HepG2 (cell line): ENCODE data around the gene GUCA1A. TPM values are rescaled to one million over a fixed set of nuclear protein-coding genes. Genes with fewer than 3 reads are reported as not detected.

Source experiments
- ATAC-seq: fragments of 200-7000 bp; cut with Tn5 transposase; 3 replicates; pipeline ENCODE4 v1.9.1; 2020; ENCODE audit warnings: mild to moderate bottlenecking, moderate library complexity
- BruUV-seq: library from RNA; stranded (reverse); fragments of 400-500 nt; replicated peaks from 2 replicates; lab custom pipeline; 2021; lab: Mats Ljungman, UMichigan
- CTCF ChIA-PET: fragments of 300-600 bp; formaldehyde crosslinking; extraction: SDS; loops from one replicate; lab custom pipeline; 2021; ENCODE audit warnings: low total read pairs, inconsistent platforms, low intra/inter-chr PET ratio; lab: Yijun Ruan, JAX
- POLR2A ChIA-PET: fragments of 350-600 bp; sonication (Branson Sonifier 250); formaldehyde crosslinking; loops from one replicate; lab custom pipeline; 2020; ENCODE audit warnings: antibody characterized with exemption, inconsistent platforms; lab: Yijun Ruan, JAX
- DNase-seq: peaks from one replicate; pipeline ENCODE4 v3.0.0-alpha.2; 2015; ENCODE audit warnings: low spot score
- FAIRE-seq: peaks from 3 replicates; lab custom pipeline; 2011; peaks lifted over from hg19 to GRCh38; lab: Jason Lieb, UNC
- H2AFZ ChIP-seq: one replicate; pipeline ENCODE4 v1.6.1; 2011; ENCODE audit warnings: low read length, inconsistent platforms
- H3K27ac ChIP-seq: fragments of 300-600 bp; 3 replicates; pipeline ENCODE4 v1.8.0; 2011; ENCODE audit warnings: mixed run types, mild to moderate bottlenecking, mixed read lengths, low read length, inconsistent platforms; ENCODE audit not compliant: insufficient read depth; ENCODE audit errors: extremely low read length
- H3K27me3 ChIP-seq, 2 experiments: fragments of 200-600 bp in 1 of 2; 2 replicates in 1 of 2; 3 replicates in 1 of 2; pipeline versions ENCODE4 v1.6.0 to v1.8.0; 2011; ENCODE audit warnings: low read length in 2 of 2, mild to moderate bottlenecking in 2 of 2, moderate library complexity in 2 of 2, inconsistent platforms in 1 of 2; ENCODE audit not compliant: insufficient read depth in 2 of 2, control insufficient read depth in 1 of 2
- H3K36me3 ChIP-seq, 2 experiments: fragments of 200-600 bp in 1 of 2; replicated peaks in 1 of 2; 2 replicates in 1 of 2; 3 replicates in 1 of 2; pipeline versions ENCODE4 v1.5.1 to v1.8.0; 2011; ENCODE audit warnings: low read length in 2 of 2, inconsistent platforms in 1 of 2; ENCODE audit not compliant: insufficient read depth in 2 of 2, control insufficient read depth in 1 of 2
- H3K4me1 ChIP-seq: 2 replicates; pipeline ENCODE4 v1.5.1; 2012; ENCODE audit warnings: low read length, inconsistent platforms; ENCODE audit not compliant: insufficient read depth
- H3K4me2 ChIP-seq: 2 replicates; pipeline ENCODE4 v1.6.0; 2011; ENCODE audit warnings: low read depth, low read length, inconsistent platforms
- H3K4me3 ChIP-seq, 3 experiments: fragments of 200-600 bp in 1 of 3; sonication (generic), shearing (Covaris generic) in 1 of 3; replicated peaks in 1 of 3; 2 replicates each; pipeline ENCODE4 v1.5.1; 2011 to 2016; ENCODE audit warnings: low read length in 3 of 3, inconsistent platforms in 2 of 3, low read depth in 2 of 3, mild to moderate bottlenecking in 2 of 3, control low read depth in 1 of 3, mixed read lengths in 1 of 3; ENCODE audit not compliant: insufficient read depth in 1 of 3
- H3K79me2 ChIP-seq: one replicate; pipeline ENCODE4 v1.6.1; 2011; ENCODE audit warnings: low read length, inconsistent platforms; ENCODE audit not compliant: insufficient read depth
- H3K9ac ChIP-seq: 2 replicates; pipeline ENCODE4 v1.6.0; 2011; ENCODE audit warnings: mild to moderate bottlenecking, low read depth, low read length, inconsistent platforms; ENCODE audit not compliant: insufficient read depth
- H3K9me3 ChIP-seq: 2 replicates; pipeline ENCODE4 v1.5.1; 2012; ENCODE audit warnings: mild to moderate bottlenecking, low read length
- H4K20me1 ChIP-seq: 2 replicates; pipeline ENCODE4 v1.6.0; 2011; ENCODE audit warnings: inconsistent platforms, mild to moderate bottlenecking, low read length, moderate library complexity; ENCODE audit not compliant: insufficient read depth
- HOXA7 ChIP-seq: sonication (generic); formaldehyde crosslinking; IDR thresholded peaks from 2 replicates; pipeline ENCODE4 v1.8.1; 2022; ENCODE audit warnings: mild to moderate bottlenecking, missing genetic modification reagents, moderate library complexity
- MAFF ChIP-seq: IDR thresholded peaks from 2 replicates; pipeline ENCODE4 v1.6.1; 2011; ENCODE audit warnings: low read depth, low read length, improper control_type of control experiment
- MIER3 ChIP-seq: IDR thresholded peaks from 2 replicates; pipeline ENCODE4 v1.6.1; 2016; ENCODE audit warnings: missing compliant biosample characterization, borderline replicate concordance
- NRL ChIP-seq: sonication (generic); formaldehyde crosslinking; IDR thresholded peaks from 2 replicates; pipeline ENCODE4 v1.5.0; 2020; ENCODE audit warnings: missing genetic modification reagents, mild to moderate bottlenecking, moderate library complexity, borderline replicate concordance
- PHF20 ChIP-seq: sonication (generic); formaldehyde crosslinking; IDR thresholded peaks from 2 replicates; pipeline ENCODE4 v1.5.0; 2020; ENCODE audit warnings: mild to moderate bottlenecking, missing genetic modification reagents
- ZFY ChIP-seq: sonication (generic); formaldehyde crosslinking; IDR thresholded peaks from 2 replicates; pipeline ENCODE4 v1.4.0; 2020; ENCODE audit warnings: missing genetic modification reagents
- ZMYM4 ChIP-seq: sonication (generic); formaldehyde crosslinking; IDR thresholded peaks from 2 replicates; pipeline ENCODE4 v1.8.1; 2023; ENCODE audit warnings: mild to moderate bottlenecking, missing genetic modification reagents
- ZNF367 ChIP-seq: sonication (generic); formaldehyde crosslinking; IDR thresholded peaks from 2 replicates; pipeline ENCODE4 v1.4.0; 2020; ENCODE audit warnings: missing genetic modification reagents, borderline replicate concordance
- ZNF737 ChIP-seq: sonication (generic); formaldehyde crosslinking; IDR thresholded peaks from 2 replicates; pipeline ENCODE4 v1.5.0; 2020; ENCODE audit warnings: missing genetic modification reagents, mild to moderate bottlenecking, borderline replicate concordance
- WGBS: methylation state at CpG from one replicate; pipeline ENCODE4 v1.1.6; 2017; ENCODE audit warnings: low lambda C conversion rate; 5-methylcytosine and 5-hydroxymethylcytosine counted together
- in situ Hi-C: cut with HindIII; loops from 2 replicates; pipeline ENCODE4 v1.10.0; 2017; ENCODE audit warnings: low pct_unique_long_range_greater_than_20kb; ENCODE audit not compliant: extremely low pct_ligation_motif_present
- intact Hi-C: fragments of 100-400 bp; cut with micrococcal nuclease; formaldehyde crosslinking; loops from one replicate; pipeline ENCODE4 v1.10.0; 2022; ENCODE audit not compliant: unreplicated experiment
- polyA plus RNA-seq, 8 experiments: library from polyadenylated mRNA; depleted of rRNA in 3 of 8; stranded (reverse) in 7 of 8; unstranded in 1 of 8; fragments of >200 nt; fragmentation: Illumina TruSeq in 4 of 8; extraction: Trizol in 4 of 8; gene quantifications; 2 replicates each; pipeline versions ENCODE4 v1.2.1 to v1.2.3, GENCODE V29; 2011 to 2016; ENCODE audit warnings: low read depth in 4 of 8, missing spikeins in 1 of 8, mixed read lengths in 1 of 8; ENCODE audit not compliant: insufficient read depth in 1 of 8
- total RNA-seq, 5 experiments: library from RNA; depleted of rRNA; stranded (reverse); fragments of >200 nt; fragmentation: Illumina TruSeq; extraction: Trizol; gene quantifications; 2 replicates each; pipeline ENCODE4 v1.2.3, GENCODE V29; 2016; ENCODE audit warnings: low read depth in 1 of 5
- TF ChIP-seq, protein P1 (sequence below), 2 experiments: sonication (generic) in 1 of 2; formaldehyde crosslinking in 1 of 2; IDR thresholded peaks; 2 replicates each; pipeline versions ENCODE4 v1.6.1 to v1.9.0; 2014 to 2022; ENCODE audit warnings: antibody characterized with exemption in 1 of 2, borderline replicate concordance in 1 of 2, inconsistent platforms in 1 of 2, low read depth in 1 of 2, missing genetic modification reagents in 1 of 2
- TF ChIP-seq, protein P2 (sequence below): sonication (generic); formaldehyde crosslinking; IDR thresholded peaks from 2 replicates; pipeline ENCODE4 v1.5.1; 2020; ENCODE audit warnings: missing genetic modification reagents, mild to moderate bottlenecking, borderline replicate concordance
- TF ChIP-seq, protein P3 (sequence below): conservative IDR thresholded peaks from 2 replicates; pipeline ENCODE4 v1.6.1; 2018; ENCODE audit warnings: missing genetic modification reagents
- TF ChIP-seq, protein P4 (sequence below): sonication (generic); formaldehyde crosslinking; IDR thresholded peaks from 2 replicates; pipeline ENCODE4 v1.8.0; 2022; ENCODE audit warnings: mild to moderate bottlenecking, missing genetic modification reagents, moderate library complexity

The GUCA1A gene
- total and polyA plus RNA-seq, 2 of the 13 experiments (the other 11 are each of a cell fraction or from before 2014, with no cell fraction given) = not detected

DNA sequence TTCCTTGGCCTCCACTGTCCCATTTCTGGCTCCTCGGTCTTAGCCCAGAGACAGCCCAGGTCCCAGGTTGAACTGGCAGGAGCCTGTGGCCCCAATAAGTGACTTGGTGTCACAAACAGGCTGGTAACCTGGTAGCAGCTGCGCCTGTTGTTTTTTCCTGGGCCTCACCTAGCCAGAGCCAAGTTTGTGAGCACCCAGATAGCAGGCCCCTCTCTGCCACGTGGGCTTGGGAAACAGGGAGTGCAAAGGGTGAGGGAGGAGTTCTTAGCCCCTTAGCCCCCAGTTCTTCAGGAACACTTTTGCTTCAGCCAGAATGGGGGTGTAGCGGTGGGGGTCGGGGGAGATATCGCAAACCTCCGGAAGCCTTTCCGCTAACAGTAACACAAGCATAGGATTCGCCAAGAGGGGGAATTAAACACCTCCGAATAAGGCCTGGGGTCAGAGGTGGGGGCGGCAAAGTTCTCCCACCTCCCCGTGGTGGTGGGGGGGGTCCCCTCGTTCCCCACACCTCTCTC is 31.5 kb upstream of the GUCA1A start:
- H3K4me3 ChIP-seq = peak overlapping the region; percentile 65 to 76 (median 67)
- ATAC-seq (peak; percentile 22), DNase-seq (no peak), FAIRE-seq (no peak)
- ChIA-PET POLR2A (interaction anchor here (1.5 kb wide), 1 partner anchor 23 kb away, joined by 5 read pairs; no protein-coding TSS in a partner anchor), CTCF (no interaction called here)
- in situ Hi-C loops (no loop called here), intact Hi-C loops (no loop called here)
- BruUV-seq = TSS peak; percentile 57
- H3K9ac ChIP-seq = peak overlapping the region; percentile 70
- WGBS = under 1% methylated on average over 12 of the region's 13 CpGs
- no peaks in the 10 kb centered on the region for H3K9me3 ChIP-seq
- no peaks in the 10 kb centered on the region; a peak in 1 of 5 replicates for H3K27me3 ChIP-seq
- H4K20me1 ChIP-seq = no peaks in the 10 kb centered on the region
- H3K79me2 ChIP-seq = no peaks in the 10 kb centered on the region
- peak overlapping the region; percentile 99 for H3K4me2 ChIP-seq
- H2AFZ ChIP-seq = peak overlapping the region; percentile 15
- no peaks in the 10 kb centered on the region for H3K36me3 ChIP-seq
- peaks cover 62% of the 10 kb centered on the region for H3K4me1 ChIP-seq
- no peak overlapping the region for H3K27ac ChIP-seq
- TF ChIP-seq, protein P1, sequence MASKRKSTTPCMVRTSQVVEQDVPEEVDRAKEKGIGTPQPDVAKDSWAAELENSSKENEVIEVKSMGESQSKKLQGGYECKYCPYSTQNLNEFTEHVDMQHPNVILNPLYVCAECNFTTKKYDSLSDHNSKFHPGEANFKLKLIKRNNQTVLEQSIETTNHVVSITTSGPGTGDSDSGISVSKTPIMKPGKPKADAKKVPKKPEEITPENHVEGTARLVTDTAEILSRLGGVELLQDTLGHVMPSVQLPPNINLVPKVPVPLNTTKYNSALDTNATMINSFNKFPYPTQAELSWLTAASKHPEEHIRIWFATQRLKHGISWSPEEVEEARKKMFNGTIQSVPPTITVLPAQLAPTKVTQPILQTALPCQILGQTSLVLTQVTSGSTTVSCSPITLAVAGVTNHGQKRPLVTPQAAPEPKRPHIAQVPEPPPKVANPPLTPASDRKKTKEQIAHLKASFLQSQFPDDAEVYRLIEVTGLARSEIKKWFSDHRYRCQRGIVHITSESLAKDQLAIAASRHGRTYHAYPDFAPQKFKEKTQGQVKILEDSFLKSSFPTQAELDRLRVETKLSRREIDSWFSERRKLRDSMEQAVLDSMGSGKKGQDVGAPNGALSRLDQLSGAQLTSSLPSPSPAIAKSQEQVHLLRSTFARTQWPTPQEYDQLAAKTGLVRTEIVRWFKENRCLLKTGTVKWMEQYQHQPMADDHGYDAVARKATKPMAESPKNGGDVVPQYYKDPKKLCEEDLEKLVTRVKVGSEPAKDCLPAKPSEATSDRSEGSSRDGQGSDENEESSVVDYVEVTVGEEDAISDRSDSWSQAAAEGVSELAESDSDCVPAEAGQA (IDR thresholded peaks at IDR 0.05; ENCODE audit: low read depth) = no peak
- TF ChIP-seq, protein P1 (CRISPR knock-in tag; IDR thresholded peaks at IDR 0.05; ENCODE audit: borderline replicate concordance) = no peak
- no peak for TF ChIP-seq ZNF737 (CRISPR knock-in tag)
- no peak for TF ChIP-seq HOXA7
- no peak for TF ChIP-seq ZMYM4
- TF ChIP-seq MIER3 (CRISPR knock-in tag) = no peak
- no peak for TF ChIP-seq ZNF367 (CRISPR knock-in tag)
- TF ChIP-seq, protein P2, sequence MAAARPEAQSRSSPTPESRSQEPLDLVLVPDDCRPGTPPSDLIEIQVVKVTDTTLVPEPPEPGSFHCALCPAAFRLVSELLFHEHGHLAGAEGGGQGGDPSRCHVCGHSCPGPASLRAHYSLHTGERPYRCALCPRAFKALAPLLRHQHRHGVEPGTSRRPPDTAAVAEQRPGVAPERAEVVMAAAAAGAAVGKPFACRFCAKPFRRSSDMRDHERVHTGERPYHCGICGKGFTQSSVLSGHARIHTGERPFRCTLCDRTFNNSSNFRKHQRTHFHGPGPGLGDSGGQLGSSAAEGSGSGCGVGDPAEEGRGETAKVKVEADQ = 0 out of 2 replicates have a peak, but pooled peaks have one; percentile 8
- peak; percentile 77 for TF ChIP-seq ZFY (CRISPR knock-in tag)
- 0 out of 2 replicates have a peak, but pooled peaks have one; percentile 43 for TF ChIP-seq PHF20 (CRISPR knock-in tag)
- no peak for TF ChIP-seq MAFF
- TF ChIP-seq NRL (CRISPR knock-in tag) = peak; percentile 19; the same call in 1 of the 2 replicates
- TF ChIP-seq, protein P3, sequence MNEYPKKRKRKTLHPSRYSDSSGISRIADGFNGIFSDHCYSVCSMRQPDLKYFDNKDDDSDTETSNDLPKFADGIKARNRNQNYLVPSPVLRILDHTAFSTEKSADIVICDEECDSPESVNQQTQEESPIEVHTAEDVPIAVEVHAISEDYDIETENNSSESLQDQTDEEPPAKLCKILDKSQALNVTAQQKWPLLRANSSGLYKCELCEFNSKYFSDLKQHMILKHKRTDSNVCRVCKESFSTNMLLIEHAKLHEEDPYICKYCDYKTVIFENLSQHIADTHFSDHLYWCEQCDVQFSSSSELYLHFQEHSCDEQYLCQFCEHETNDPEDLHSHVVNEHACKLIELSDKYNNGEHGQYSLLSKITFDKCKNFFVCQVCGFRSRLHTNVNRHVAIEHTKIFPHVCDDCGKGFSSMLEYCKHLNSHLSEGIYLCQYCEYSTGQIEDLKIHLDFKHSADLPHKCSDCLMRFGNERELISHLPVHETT (CRISPR knock-in tag) = no peak
- TF ChIP-seq, protein P4, sequence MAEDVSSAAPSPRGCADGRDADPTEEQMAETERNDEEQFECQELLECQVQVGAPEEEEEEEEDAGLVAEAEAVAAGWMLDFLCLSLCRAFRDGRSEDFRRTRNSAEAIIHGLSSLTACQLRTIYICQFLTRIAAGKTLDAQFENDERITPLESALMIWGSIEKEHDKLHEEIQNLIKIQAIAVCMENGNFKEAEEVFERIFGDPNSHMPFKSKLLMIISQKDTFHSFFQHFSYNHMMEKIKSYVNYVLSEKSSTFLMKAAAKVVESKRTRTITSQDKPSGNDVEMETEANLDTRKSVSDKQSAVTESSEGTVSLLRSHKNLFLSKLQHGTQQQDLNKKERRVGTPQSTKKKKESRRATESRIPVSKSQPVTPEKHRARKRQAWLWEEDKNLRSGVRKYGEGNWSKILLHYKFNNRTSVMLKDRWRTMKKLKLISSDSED (CRISPR knock-in tag) = peak; percentile 41; the same call in 1 of the 2 replicates
